GM21447 (cell line): Measurements from ENCODE around the gene RPS4Y1.

Source experiments
- ATAC-seq: cut with Tn5 transposase; IDR thresholded peaks from one replicate; pipeline ENCODE4 v1.9.1; 2021; ENCODE audit not compliant: unreplicated experiment

Gene RPS4Y1

GRCh38 chrY:2874211-2874610 lies 32.8 kb downstream of the RPS4Y1 start:
- no peak for ATAC-seq

GRCh38 chrY:2883561-2883960 lies 42.2 kb downstream of the RPS4Y1 start:
- no peak for ATAC-seq

GRCh38 chrY:2885880-2886279 lies 44.5 kb downstream of the RPS4Y1 start:
- no peak for ATAC-seq

- peak; percentile 10 for ATAC-seq
Measured at GRCh38 chrY:2887386-2887785, 46.0 kb downstream of the RPS4Y1 start.

GRCh38 chrY:2887955-2888354 lies 46.6 kb downstream of the RPS4Y1 start:
- ATAC-seq = peak; percentile 82

- ATAC-seq = no peak
Measured at GRCh38 chrY:2893471-2893870, 52.1 kb downstream of the RPS4Y1 start.

GRCh38 chrY:2896050-2896449 lies 54.6 kb downstream of the RPS4Y1 start:
- peak; percentile 75 for ATAC-seq

- ATAC-seq = no peak
Measured at GRCh38 chrY:2907356-2907755, 66.0 kb downstream of the RPS4Y1 start.

GRCh38 chrY:2913066-2913815 lies 71.8 kb downstream of the RPS4Y1 start:
- ATAC-seq = no peak
